Measurements from ENCODE around the gene XRN2. TPM values are rescaled to one million over a fixed set of nuclear protein-coding genes. Genes with fewer than 3 reads are reported as not detected.

Gene XRN2
- total and polyA plus RNA-seq, 2 donors (not counting 1 experiment from before 2014, with no cell fraction given) = 19.0 to 46.2 TPM

GRCh38 chr20:21336455-21337151, 33.5 kb downstream of the XRN2 start:
- peaks cover 15 to 86% of the 10 kb centered on the region in 2 experiments for H3K36me3 ChIP-seq (replicated peaks in 1 of 2; ENCODE audit: control extremely low read depth in 1 of 2, control insufficient read depth in 1 of 2, extremely low read depth in 1 of 2, insufficient read depth in 2 of 2, low read length in 1 of 2)
- no peaks in the 10 kb centered on the region for H3K9me3 Mint-ChIP-seq (ENCODE audit: insufficient read depth)
- TF ChIP-seq EZH2 (IDR thresholded peaks at IDR 0.05; ENCODE audit: borderline replicate concordance, insufficient read depth, low read depth, low read length, poor library complexity, severe bottlenecking) = no peak
- no peak for TF ChIP-seq CTCF (IDR thresholded peaks at IDR 0.05)

GRCh38 chr20:21338291-21338690, 35.2 kb downstream of the XRN2 start:
- Histone ChIP-seq H3K9me3 (ENCODE audit: control extremely low read depth in 1 of 3, control insufficient read depth in 2 of 3, insufficient read depth in 1 of 3, low read length in 2 of 3) (no peaks in the 10 kb centered on the region), H3K9ac (ENCODE audit: low read length) (no peak overlapping the region), H3K4me1 (ENCODE audit: control insufficient read depth in 2 of 2, insufficient read depth in 2 of 2, low read length in 2 of 2) (no peaks in the 10 kb centered on the region), H3K36me3 (replicated peaks in 1 of 2; ENCODE audit: control extremely low read depth in 1 of 2, control insufficient read depth in 1 of 2, extremely low read depth in 1 of 2, insufficient read depth in 2 of 2, low read length in 1 of 2) (peaks cover 15 to 78% of the 10 kb centered on the region in 2 experiments), H3K4me3 (ENCODE audit: control extremely low read depth in 1 of 5, extremely low read depth in 1 of 5, insufficient read depth in 1 of 5, low read depth in 2 of 5, low read length in 4 of 5) (no peak overlapping the region), H3K27ac (ENCODE audit: low read length in 2 of 2) (no peak overlapping the region), H3K79me2 (ENCODE audit: control insufficient read depth, insufficient read depth, low read length) (peaks cover 8% of the 10 kb centered on the region), H3K4me2 (replicated peaks; ENCODE audit: low read depth, low read length, poor library complexity, severe bottlenecking) (no peak overlapping the region), H2AFZ (ENCODE audit: insufficient read depth, low read depth, low read length, poor library complexity, severe bottlenecking) (no peak overlapping the region), H3K27me3 (replicated peaks in 1 of 4; ENCODE audit: control extremely low read depth in 1 of 4, control insufficient read depth in 3 of 4, insufficient read depth in 4 of 4, low read length in 3 of 4) (no peaks in the 10 kb centered on the region), H4K20me1 (ENCODE audit: control insufficient read depth, insufficient read depth, low read length, poor library complexity, severe bottlenecking) (peaks cover 5% of the 10 kb centered on the region)
- ATAC-seq (ENCODE audit: low read depth) (no peak), DNase-seq (no peak)
- no peak for TF ChIP-seq CTCF (IDR thresholded peaks at IDR 0.05)
- TF ChIP-seq EZH2 (IDR thresholded peaks at IDR 0.05; ENCODE audit: borderline replicate concordance, insufficient read depth, low read depth, low read length, poor library complexity, severe bottlenecking) = no peak
- no peaks in the 10 kb centered on the region for H3K4me1 Mint-ChIP-seq
- H3K9me3 Mint-ChIP-seq (ENCODE audit: insufficient read depth) = no peaks in the 10 kb centered on the region
- intact Hi-C loops (cut with micrococcal nuclease) = no loop called here
- no peaks in the 10 kb centered on the region for H3K27me3 Mint-ChIP-seq
- ChIA-PET CTCF (no interaction called here), POLR2A (no interaction called here)
- no CpG with 5 or more reads among the region's 4 CpGs for WGBS (ENCODE audit: insufficient coverage)
- no peak overlapping the region for H3K27ac Mint-ChIP-seq
- H3K4me3 Mint-ChIP-seq = no peak overlapping the region

More at GRCh38 chr20:21336455-21337151, 33.5 kb downstream of the XRN2 start:
- no peaks in the 10 kb centered on the region for H3K27me3 Mint-ChIP-seq
- no peaks in the 10 kb centered on the region for H3K4me1 ChIP-seq (ENCODE audit: control insufficient read depth in 2 of 2, insufficient read depth in 2 of 2, low read length in 2 of 2)
- peaks cover 15% of the 10 kb centered on the region for H3K79me2 ChIP-seq (ENCODE audit: control insufficient read depth, insufficient read depth, low read length)
- no peaks in the 10 kb centered on the region for H3K27me3 ChIP-seq (replicated peaks in 1 of 4; ENCODE audit: control extremely low read depth in 1 of 4, control insufficient read depth in 3 of 4, insufficient read depth in 4 of 4, low read length in 3 of 4)
- H3K27ac Mint-ChIP-seq = no peak overlapping the region
- no peak overlapping the region for H3K9ac ChIP-seq (ENCODE audit: low read length)
- CTCF ChIA-PET = no interaction called here
- H3K4me1 Mint-ChIP-seq = no peaks in the 10 kb centered on the region
- H3K4me2 ChIP-seq (replicated peaks; ENCODE audit: low read depth, low read length, poor library complexity, severe bottlenecking) = no peak overlapping the region
- no peak overlapping the region for H3K4me3 Mint-ChIP-seq
- POLR2A ChIA-PET = no interaction called here
- DNase-seq = no peak
- 100% methylated on average over 2 of the region's 2 CpGs for whole genome bisulfite sequencing (ENCODE audit: insufficient coverage)
- intact Hi-C loops (cut with micrococcal nuclease) = no loop called here
- no peak for ATAC-seq (ENCODE audit: low read depth)
- H2AFZ ChIP-seq (ENCODE audit: insufficient read depth, low read depth, low read length, poor library complexity, severe bottlenecking) = no peak overlapping the region
- no peak overlapping the region for H3K4me3 ChIP-seq (ENCODE audit: control extremely low read depth in 1 of 5, extremely low read depth in 1 of 5, insufficient read depth in 1 of 5, low read depth in 2 of 5, low read length in 4 of 5)
- peaks cover 8% of the 10 kb centered on the region for H4K20me1 ChIP-seq (ENCODE audit: control insufficient read depth, insufficient read depth, low read length, poor library complexity, severe bottlenecking)
- no peak overlapping the region for H3K27ac ChIP-seq (ENCODE audit: low read length in 2 of 2)
- H3K9me3 ChIP-seq (ENCODE audit: control extremely low read depth in 1 of 3, control insufficient read depth in 2 of 3, insufficient read depth in 1 of 3, low read length in 2 of 3) = no peaks in the 10 kb centered on the region
